GM21528 (cell line): ENCODE data around the gene AHCYL2.
"Not testable (repeated sequence)": the region's sequence is repeated elsewhere in the genome, so short reads cannot be mapped to it uniquely, and the experiment has no call there.

Source experiments
- ATAC-seq: cut with Tn5 transposase; IDR thresholded peaks from one replicate; pipeline ENCODE4 v1.9.1; 2021; ENCODE audit warnings: mild to moderate bottlenecking, moderate library complexity; ENCODE audit not compliant: unreplicated experiment, low FRiP score

AHCYL2 gene

GRCh38 chr7:129343099-129343700 lies 118.4 kb downstream of the AHCYL2 start:
- ATAC-seq = no peak

- no peak for ATAC-seq
Measured at GRCh38 chr7:129347330-129347729, 122.5 kb downstream of the AHCYL2 start.

GRCh38 chr7:129348023-129348740 lies 123.4 kb downstream of the AHCYL2 start:
- no peak for ATAC-seq

GRCh38 chr7:129351320-129351719 lies 126.5 kb downstream of the AHCYL2 start:
- ATAC-seq = no peak

- not testable (repeated sequence) for ATAC-seq
Measured at GRCh38 chr7:129353104-129353503, 128.3 kb downstream of the AHCYL2 start.

- no peak for ATAC-seq
Measured at GRCh38 chr7:129354428-129355157, 129.8 kb downstream of the AHCYL2 start.

GRCh38 chr7:129356176-129356575 lies 131.3 kb downstream of the AHCYL2 start:
- no peak for ATAC-seq

GRCh38 chr7:129359176-129359575 lies 134.3 kb downstream of the AHCYL2 start:
- no peak for ATAC-seq

- ATAC-seq = no peak
Measured at GRCh38 chr7:129359638-129360037, 134.8 kb downstream of the AHCYL2 start.

GRCh38 chr7:129361771-129362170 lies 136.9 kb downstream of the AHCYL2 start:
- no peak for ATAC-seq

- ATAC-seq = no peak
Measured at GRCh38 chr7:129362496-129362895, 137.7 kb downstream of the AHCYL2 start.

- ATAC-seq = no peak
Measured at GRCh38 chr7:129367349-129367699, 142.5 kb downstream of the AHCYL2 start.

GRCh38 chr7:129367700-129368388 lies 143.0 kb downstream of the AHCYL2 start:
- ATAC-seq = peak; percentile 78

GRCh38 chr7:129368389-129368986 lies 143.7 kb downstream of the AHCYL2 start:
- peak; percentile 39 for ATAC-seq

GRCh38 chr7:129369447-129369846 lies 144.6 kb downstream of the AHCYL2 start:
- ATAC-seq = not testable (repeated sequence)

GRCh38 chr7:129370812-129371211 lies 146.0 kb downstream of the AHCYL2 start:
- ATAC-seq = no peak

- ATAC-seq = no peak
Measured at GRCh38 chr7:129371487-129371886, 146.7 kb downstream of the AHCYL2 start.

GRCh38 chr7:129373651-129374428 lies 149.0 kb downstream of the AHCYL2 start:
- ATAC-seq = no peak

- ATAC-seq = no peak
Measured at GRCh38 chr7:129375141-129375938, 150.5 kb downstream of the AHCYL2 start.
